Choroid plexus epithelial cell (primary cell): ENCODE data around the gene PLXNC1.

Source experiments
- DNase-seq: peaks from one replicate; pipeline ENCODE4 v3.0.0-alpha.2; 2010; ENCODE audit warnings: low read depth
- H3K4me3 ChIP-seq: 2 replicates; pipeline ENCODE4 v1.5.1; 2011; ENCODE audit warnings: low read depth, mild to moderate bottlenecking, control low read depth, low read length, moderate library complexity
- TF ChIP-seq, protein P1 (sequence below): conservative IDR thresholded peaks from 2 replicates; pipeline ENCODE4 v1.5.1; 2011; ENCODE audit warnings: low read depth, mild to moderate bottlenecking, control low read depth, inconsistent platforms, low read length, moderate library complexity

Gene PLXNC1

DNA sequence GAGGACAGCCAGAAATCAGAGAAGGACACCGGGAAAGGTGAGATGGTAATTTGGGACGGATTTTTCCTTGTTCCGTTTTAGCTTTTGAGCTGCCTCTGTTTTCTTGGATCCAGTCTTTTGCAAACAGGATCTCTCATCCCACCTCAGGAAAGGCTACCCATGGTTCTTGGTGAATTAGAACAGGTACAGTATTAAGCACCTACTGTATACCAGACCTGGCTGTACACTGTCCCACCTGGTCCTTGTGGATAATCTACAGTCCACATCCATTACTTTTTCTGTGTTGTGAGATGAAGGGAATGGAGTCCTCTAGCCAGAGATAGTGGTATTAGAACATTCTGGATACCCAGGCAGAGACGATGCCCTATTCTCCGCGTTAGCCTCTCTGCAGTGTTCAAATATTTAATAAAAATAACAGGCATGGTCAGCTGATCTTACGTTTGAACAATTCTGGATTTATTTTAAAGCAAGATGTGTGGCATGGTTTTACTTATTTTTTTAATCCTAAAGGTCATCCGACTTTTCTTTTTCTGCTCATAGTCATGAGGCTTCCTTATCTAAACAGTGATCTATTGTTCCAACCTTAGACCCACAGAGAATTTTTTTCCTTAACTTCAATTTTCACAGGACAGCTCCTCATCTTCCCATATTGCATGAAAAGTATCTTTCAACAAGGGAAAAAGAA lies 18.8 kb downstream of the PLXNC1 start:
- no peak for DNase-seq
- no peak overlapping the region for H3K4me3 ChIP-seq
- TF ChIP-seq, protein P1, sequence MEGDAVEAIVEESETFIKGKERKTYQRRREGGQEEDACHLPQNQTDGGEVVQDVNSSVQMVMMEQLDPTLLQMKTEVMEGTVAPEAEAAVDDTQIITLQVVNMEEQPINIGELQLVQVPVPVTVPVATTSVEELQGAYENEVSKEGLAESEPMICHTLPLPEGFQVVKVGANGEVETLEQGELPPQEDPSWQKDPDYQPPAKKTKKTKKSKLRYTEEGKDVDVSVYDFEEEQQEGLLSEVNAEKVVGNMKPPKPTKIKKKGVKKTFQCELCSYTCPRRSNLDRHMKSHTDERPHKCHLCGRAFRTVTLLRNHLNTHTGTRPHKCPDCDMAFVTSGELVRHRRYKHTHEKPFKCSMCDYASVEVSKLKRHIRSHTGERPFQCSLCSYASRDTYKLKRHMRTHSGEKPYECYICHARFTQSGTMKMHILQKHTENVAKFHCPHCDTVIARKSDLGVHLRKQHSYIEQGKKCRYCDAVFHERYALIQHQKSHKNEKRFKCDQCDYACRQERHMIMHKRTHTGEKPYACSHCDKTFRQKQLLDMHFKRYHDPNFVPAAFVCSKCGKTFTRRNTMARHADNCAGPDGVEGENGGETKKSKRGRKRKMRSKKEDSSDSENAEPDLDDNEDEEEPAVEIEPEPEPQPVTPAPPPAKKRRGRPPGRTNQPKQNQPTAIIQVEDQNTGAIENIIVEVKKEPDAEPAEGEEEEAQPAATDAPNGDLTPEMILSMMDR = no peak

DNA sequence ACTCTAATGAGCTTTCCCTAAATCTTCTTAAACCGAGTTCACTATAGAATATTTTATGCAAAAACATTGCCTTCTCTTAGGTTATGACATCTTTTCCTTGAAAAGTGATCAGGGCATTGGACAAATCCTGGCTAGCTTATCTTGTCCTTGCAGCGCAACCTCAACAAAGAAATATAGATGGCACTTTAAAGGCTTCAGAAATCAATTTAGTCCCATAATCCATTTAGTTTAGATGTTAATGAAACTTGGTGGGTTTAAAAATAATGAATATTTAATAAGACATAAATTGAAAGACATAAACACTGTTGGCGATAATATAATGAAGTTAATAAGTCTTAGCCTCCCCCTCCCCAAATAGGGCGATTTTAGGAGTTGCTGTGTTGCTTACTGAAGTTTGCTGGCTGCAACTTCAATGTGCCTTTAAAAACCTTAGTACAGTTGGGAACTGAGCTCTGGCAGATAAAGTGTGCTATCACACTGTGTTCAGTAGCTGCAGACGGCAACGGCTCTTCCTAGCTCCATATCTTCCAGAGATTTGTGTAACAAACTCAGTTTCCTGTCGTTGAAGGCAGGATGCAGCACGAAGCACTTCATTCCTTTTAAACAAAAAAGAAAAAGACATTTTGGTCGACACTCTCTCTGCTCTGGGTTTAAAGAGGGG lies 19.5 kb downstream of the PLXNC1 start:
- TF ChIP-seq, protein P1 = no peak
- H3K4me3 ChIP-seq = no peak overlapping the region
- peak; percentile 35 for DNase-seq

DNA sequence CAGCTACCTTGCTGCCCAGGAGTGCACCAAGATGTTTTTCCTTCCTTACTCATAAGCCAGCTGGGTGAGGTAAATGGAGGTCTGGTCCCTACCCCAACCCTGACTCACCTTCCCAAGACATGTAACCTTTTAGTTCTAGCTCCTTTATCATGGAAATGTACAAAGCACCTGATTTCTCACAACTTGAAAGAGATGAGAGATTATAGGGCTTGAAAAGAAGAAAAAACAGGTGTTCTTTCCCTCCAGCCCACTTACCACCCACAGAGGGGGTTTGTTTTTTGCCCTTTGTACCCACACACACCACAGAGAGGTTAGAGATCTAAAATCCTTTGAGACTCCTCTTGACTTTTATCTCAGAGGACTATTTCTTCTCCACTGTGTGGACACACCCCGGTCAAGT lies 21.1 kb downstream of the PLXNC1 start:
- no peak overlapping the region for H3K4me3 ChIP-seq
- DNase-seq = no peak
- TF ChIP-seq, protein P1 = no peak

DNA sequence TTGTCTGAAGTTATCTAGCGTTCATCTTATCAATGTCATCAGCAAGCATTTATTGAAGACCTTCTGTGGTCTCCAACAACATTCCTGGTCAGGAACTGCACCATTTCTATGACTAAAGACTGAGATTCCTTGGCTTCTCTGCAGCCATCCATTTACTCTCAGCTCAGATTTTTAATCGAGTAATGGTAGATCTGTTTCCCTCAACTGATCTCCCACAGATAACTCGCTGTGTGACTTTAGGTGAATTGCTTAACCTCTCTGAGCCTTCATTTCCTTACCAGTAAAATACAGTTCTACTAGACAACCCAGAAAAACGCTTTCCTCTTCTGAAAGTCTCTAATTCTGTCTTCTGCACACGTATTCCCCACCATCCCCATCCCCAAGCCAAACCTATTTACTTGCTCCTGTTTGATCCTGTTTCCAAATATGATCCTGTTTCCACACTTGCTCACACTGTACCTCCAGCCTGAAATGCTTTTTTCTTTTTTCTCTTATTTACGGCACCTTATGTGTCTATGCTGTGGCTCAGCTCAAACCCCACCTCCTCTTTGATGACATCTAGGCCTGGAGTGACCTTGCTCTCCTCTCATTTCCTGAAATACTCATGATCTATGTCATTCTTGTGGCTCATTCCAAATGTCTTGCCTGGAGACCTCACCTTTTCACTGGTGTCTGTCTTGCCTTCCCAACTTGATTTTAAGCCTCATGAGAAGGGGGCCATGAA lies 21.8 kb downstream of the PLXNC1 start:
- TF ChIP-seq, protein P1 = no peak
- peak; percentile 13 for DNase-seq
- no peak overlapping the region for H3K4me3 ChIP-seq

DNA sequence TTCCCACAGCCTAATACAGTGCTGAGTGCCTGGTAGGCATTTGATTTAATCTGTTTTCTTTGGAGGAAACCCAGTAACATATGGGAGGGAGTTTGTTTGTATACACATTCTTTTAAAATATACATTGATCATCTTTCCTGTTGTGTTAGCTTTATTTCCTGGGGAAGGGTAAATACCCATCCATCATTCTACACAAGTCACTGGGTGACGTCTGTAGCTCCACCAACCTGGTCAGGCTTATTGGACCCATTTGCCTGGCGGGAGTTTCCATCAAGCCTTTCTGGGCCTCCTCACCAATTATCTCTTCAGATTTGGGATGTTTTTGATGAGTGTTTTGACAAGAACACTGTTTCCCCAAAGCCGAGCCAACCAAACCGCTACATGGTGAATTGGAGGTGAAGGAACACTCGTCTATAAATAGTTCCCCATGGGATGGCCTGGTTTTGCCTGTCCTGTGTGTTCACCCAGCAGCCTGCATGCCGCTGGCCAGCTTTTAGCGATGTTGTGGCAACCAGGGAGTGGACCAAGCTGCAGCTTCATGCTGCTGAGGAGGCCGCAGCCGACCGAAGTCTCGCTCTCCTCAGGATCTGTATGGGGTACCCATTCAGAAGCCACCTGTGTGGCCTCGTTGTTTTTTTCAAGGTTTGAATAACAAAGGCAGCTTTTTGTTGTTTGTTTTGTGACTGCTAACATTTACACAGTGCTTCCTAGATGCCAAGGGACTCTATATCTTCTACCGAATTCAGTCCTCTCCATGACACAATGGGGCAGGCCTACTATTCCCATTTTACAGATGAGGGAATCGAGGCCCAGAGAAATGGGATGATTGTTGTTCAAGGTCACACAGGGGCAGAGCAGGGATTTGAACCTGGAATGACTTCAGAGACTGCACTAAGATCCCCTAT lies 22.6 kb downstream of the PLXNC1 start:
- DNase-seq = no peak
- no peak overlapping the region for H3K4me3 ChIP-seq
- TF ChIP-seq, protein P1 = no peak

DNA sequence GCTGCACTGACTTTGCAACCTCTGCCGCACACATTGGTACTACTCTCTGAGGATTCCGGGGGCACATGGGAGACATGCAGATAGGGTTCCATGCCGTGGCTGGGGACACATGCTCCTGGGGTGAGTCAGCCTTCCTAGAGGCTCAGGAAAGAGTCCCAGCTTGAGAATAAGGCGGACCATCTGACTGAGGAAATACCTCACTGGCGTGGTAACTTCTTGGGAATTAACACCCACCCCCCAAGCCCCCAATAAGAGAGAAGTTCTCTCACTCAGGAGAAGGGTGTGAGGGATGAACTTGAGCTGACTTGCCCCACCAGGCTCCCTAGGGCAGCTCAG lies 23.2 kb downstream of the PLXNC1 start:
- H3K4me3 ChIP-seq = no peak overlapping the region
- TF ChIP-seq, protein P1 = no peak
- peak; percentile 50 for DNase-seq
